H9 (cell line): ENCODE results near the gene SLC6A19. TPM values are rescaled to one million over a fixed set of nuclear protein-coding genes. Genes with fewer than 3 reads are reported as not detected.

Experiments
- DNase-seq: peaks from one replicate; pipeline ENCODE4 v3.0.0-alpha.2; 2017
- H2AFZ ChIP-seq: one replicate; pipeline ENCODE4 v1.6.1; 2013; ENCODE audit warnings: mild to moderate bottlenecking, low read length, control low read depth, moderate library complexity
- H2AK5ac ChIP-seq: 2 replicates; pipeline ENCODE4 v1.6.1; 2013; ENCODE audit warnings: low read length, control low read depth, mixed read lengths; ENCODE audit not compliant: insufficient read length
- H2BK120ac ChIP-seq: one replicate; pipeline ENCODE4 v1.6.1; 2013; ENCODE audit warnings: low read depth, mild to moderate bottlenecking, low read length, control low read depth, inconsistent platforms; ENCODE audit not compliant: poor library complexity, severe bottlenecking
- H2BK12ac ChIP-seq: 2 replicates; pipeline ENCODE4 v1.6.1; 2013; ENCODE audit warnings: low read length, control low read depth, mixed read lengths, low read depth; ENCODE audit not compliant: insufficient read length
- H2BK15ac ChIP-seq: 2 replicates; pipeline ENCODE4 v1.6.1; 2013; ENCODE audit warnings: low read depth, low read length, control low read depth
- H2BK20ac ChIP-seq: one replicate; pipeline ENCODE4 v1.6.1; 2013; ENCODE audit warnings: low read depth, mild to moderate bottlenecking, low read length, control low read depth, inconsistent platforms; ENCODE audit not compliant: poor library complexity, severe bottlenecking
- H2BK5ac ChIP-seq: 2 replicates; pipeline ENCODE4 v1.6.1; 2013; ENCODE audit warnings: low read length, control low read depth, mixed read lengths; ENCODE audit not compliant: insufficient read length
- H3K14ac ChIP-seq: 2 replicates; pipeline ENCODE4 v1.6.1; 2013; ENCODE audit warnings: low read length, control low read depth; ENCODE audit not compliant: insufficient read depth
- H3K18ac ChIP-seq: 2 replicates; pipeline ENCODE4 v1.6.1; 2013; ENCODE audit warnings: low read depth, mild to moderate bottlenecking, mixed read lengths, low read length, control low read depth; ENCODE audit not compliant: insufficient read length
- H3K23ac ChIP-seq: 2 replicates; pipeline ENCODE4 v1.6.1; 2013; ENCODE audit warnings: low read length, control low read depth, mixed read lengths, low read depth; ENCODE audit not compliant: insufficient read length
- H3K23me2 ChIP-seq: 2 replicates; pipeline ENCODE4 v1.6.1; 2013; ENCODE audit warnings: low read depth, mild to moderate bottlenecking, mixed read lengths, low read length, control low read depth; ENCODE audit not compliant: insufficient read length, poor library complexity, severe bottlenecking
- H3K27ac ChIP-seq: 2 replicates; pipeline ENCODE4 v1.5.1; 2013; ENCODE audit warnings: low read length, control low read depth, mixed read lengths, low read depth; ENCODE audit not compliant: insufficient read length
- H3K27me3 ChIP-seq: 2 replicates; pipeline ENCODE4 v1.6.1; 2013; ENCODE audit warnings: low read length, control low read depth, inconsistent platforms; ENCODE audit not compliant: insufficient read depth
- H3K4ac ChIP-seq: 2 replicates; pipeline ENCODE4 v1.6.1; 2013; ENCODE audit warnings: low read depth, mild to moderate bottlenecking, control low read depth, inconsistent platforms, low read length, moderate library complexity
- H3K4me1 ChIP-seq: 2 replicates; pipeline ENCODE4 v1.6.1; 2013; ENCODE audit warnings: low read length, control low read depth, inconsistent platforms; ENCODE audit not compliant: insufficient read depth
- H3K4me2 ChIP-seq: 2 replicates; pipeline ENCODE4 v1.6.1; 2013; ENCODE audit warnings: low read length, control low read depth, mixed read lengths; ENCODE audit not compliant: insufficient read length, insufficient read depth
- H3K56ac ChIP-seq: 2 replicates; pipeline ENCODE4 v1.6.1; 2013; ENCODE audit warnings: low read depth, mild to moderate bottlenecking, mixed read lengths, low read length, control low read depth; ENCODE audit not compliant: insufficient read length
- H3K79me1 ChIP-seq: 2 replicates; pipeline ENCODE4 v1.6.1; 2013; ENCODE audit warnings: low read depth, mild to moderate bottlenecking, moderate library complexity, low read length, control low read depth, inconsistent platforms; ENCODE audit not compliant: insufficient read depth, poor library complexity, severe bottlenecking
- H3K79me2 ChIP-seq: 2 replicates; pipeline ENCODE4 v1.6.1; 2013; ENCODE audit warnings: low read length, control low read depth, inconsistent platforms; ENCODE audit not compliant: insufficient read depth
- H3K9ac ChIP-seq: 2 replicates; pipeline ENCODE4 v1.6.1; 2013; ENCODE audit warnings: low read length, control low read depth, mixed read lengths; ENCODE audit not compliant: insufficient read length; ENCODE audit errors: extremely low read depth
- H3K9me3 ChIP-seq: one replicate; pipeline ENCODE4 v1.6.1; 2013; ENCODE audit warnings: low read depth, low read length, inconsistent platforms; ENCODE audit not compliant: control insufficient read depth
- H3T11ph ChIP-seq: one replicate; pipeline ENCODE4 v1.6.1; 2013; ENCODE audit warnings: mild to moderate bottlenecking, low read length, control low read depth, inconsistent platforms
- H4K20me1 ChIP-seq: one replicate; pipeline ENCODE4 v1.6.1; 2013; ENCODE audit not compliant: control insufficient read depth, insufficient read length, insufficient read depth
- H4K5ac ChIP-seq: 2 replicates; pipeline ENCODE4 v1.6.1; 2013; ENCODE audit warnings: low read depth, mild to moderate bottlenecking, mixed read lengths, low read length, control low read depth; ENCODE audit not compliant: insufficient read length
- H4K8ac ChIP-seq: replicated peaks from 2 replicates; pipeline ENCODE4 v1.6.1; 2013; ENCODE audit warnings: low read length, control low read depth, mixed read lengths, low read depth; ENCODE audit not compliant: insufficient read length
- H4K91ac ChIP-seq: 2 replicates; pipeline ENCODE4 v1.6.1; 2013; ENCODE audit warnings: low read depth, mild to moderate bottlenecking, moderate library complexity, mixed read lengths, low read length, control low read depth; ENCODE audit not compliant: insufficient read length
- H3K27ac Mint-ChIP-seq, 3 experiments: 2 replicates in 2 of 3; 3 replicates in 1 of 3; pipeline ENCODE4 v1.8.0; 2020 to 2021; ENCODE audit warnings: mixed read lengths in 3 of 3, mild to moderate bottlenecking in 1 of 3, moderate library complexity in 1 of 3
- H3K27me3 Mint-ChIP-seq: 2 replicates; pipeline ENCODE4 v1.8.0; 2021; ENCODE audit warnings: low read depth, mild to moderate bottlenecking, moderate library complexity, mixed read lengths
- H3K36me3 Mint-ChIP-seq, 3 experiments: 2 replicates in 2 of 3; 3 replicates in 1 of 3; pipeline ENCODE4 v1.8.0; 2020 to 2021; ENCODE audit warnings: low read depth in 3 of 3, mixed read lengths in 3 of 3; ENCODE audit not compliant: insufficient read depth in 1 of 3
- H3K4me1 Mint-ChIP-seq, 2 experiments: 2 replicates each; pipeline ENCODE4 v1.8.0; 2020; ENCODE audit warnings: mixed read lengths in 2 of 2
- H3K4me3 Mint-ChIP-seq, 2 experiments: 2 replicates in 1 of 2; 3 replicates in 1 of 2; pipeline ENCODE4 v1.8.0; 2020 to 2021; ENCODE audit warnings: mild to moderate bottlenecking in 2 of 2, mixed read lengths in 2 of 2, moderate library complexity in 1 of 2
- H3K9me3 Mint-ChIP-seq, 2 experiments: 2 replicates in 1 of 2; 3 replicates in 1 of 2; pipeline ENCODE4 v1.8.0; 2020; ENCODE audit warnings: mild to moderate bottlenecking in 2 of 2, mixed read lengths in 2 of 2, moderate library complexity in 1 of 2
- CTCF ChIP-seq: fragments of 200-600 bp; sonication (generic); conservative IDR thresholded peaks from 3 replicates; pipeline ENCODE4 v1.8.0; 2021; ENCODE audit warnings: antibody characterized with exemption, mild to moderate bottlenecking
- WGBS: extraction: QIAGEN DNeasy Blood & Tissue Kit; methylation state at CpG from one replicate; pipeline ENCODE4 v1.1.7; 2013; ENCODE audit warnings: missing lambda C conversion rate, low lambda C conversion rate, mixed read lengths; ENCODE audit not compliant: insufficient read length; ENCODE audit errors: extremely low coverage; 5-methylcytosine and 5-hydroxymethylcytosine counted together
- total RNA-seq: library from RNA; stranded (reverse); gene quantifications from 2 replicates; pipeline ENCODE4 v1.2.1, GENCODE V29; 2021

Gene SLC6A19
- total RNA-seq, 1 experiment from 2014 or later = not detected

GRCh38 chr5:1229822-1230221 is 28.4 kb downstream of the SLC6A19 start:
- no peak overlapping the region for H3K4me3 Mint-ChIP-seq
- Histone ChIP-seq H2BK15ac (no peak overlapping the region), H2BK120ac (no peak overlapping the region), H3K56ac (no peak overlapping the region), H3K9me3 (no peaks in the 10 kb centered on the region), H2AFZ (no peak overlapping the region), H3K79me1 (no peaks in the 10 kb centered on the region), H3K27ac (no peak overlapping the region), H3K23me2 (no peaks in the 10 kb centered on the region), H3K14ac (peak overlapping the region; percentile 41; the same call in 1 of the 2 replicates), H4K20me1 (no peaks in the 10 kb centered on the region), H3K18ac (no peak overlapping the region), H3K4me2 (no peak overlapping the region), H2BK20ac (no peak overlapping the region), H2AK5ac (no peak overlapping the region), H3T11ph (no peak overlapping the region), H2BK12ac (no peak overlapping the region), H3K4ac (no peak overlapping the region), H4K91ac (no peak overlapping the region), H3K27me3 (no peaks in the 10 kb centered on the region), H3K4me1 (no peaks in the 10 kb centered on the region; the same call in 1 of the 2 replicates), H3K23ac (no peak overlapping the region), H3K9ac (no peak overlapping the region), H3K79me2 (no peaks in the 10 kb centered on the region), H2BK5ac (no peak overlapping the region), H4K8ac (no peak overlapping the region), H4K5ac (no peak overlapping the region)
- TF ChIP-seq CTCF = no peak
- DNase-seq = no peak
- H3K27me3 Mint-ChIP-seq = peaks cover 4% of the 10 kb centered on the region
- no CpG with 5 or more reads among the region's 7 CpGs for WGBS
- no peaks in the 10 kb centered on the region; a peak in 1 of 5 replicates for H3K9me3 Mint-ChIP-seq
- peak overlapping the region in 1 of 3 experiments; percentile 35; a peak in 1 of 7 replicates for H3K27ac Mint-ChIP-seq
- H3K36me3 Mint-ChIP-seq = no peaks in the 10 kb centered on the region
- H3K4me1 Mint-ChIP-seq = peaks cover 0 to 12% of the 10 kb centered on the region in 2 experiments; a peak in 2 of 4 replicates
